Ishikawa (cell line): ENCODE data around the gene NSMF.

Experiments
- CREB1 ChIP-seq: IDR thresholded peaks from 2 replicates; pipeline ENCODE4 v1.6.1; 2012; ENCODE audit warnings: low read depth
- EGR1 ChIP-seq: IDR thresholded peaks from 2 replicates; pipeline ENCODE4 v1.6.1; 2012
- EP300 ChIP-seq: IDR thresholded peaks from 2 replicates; pipeline ENCODE4 v1.6.1; 2012; ENCODE audit warnings: borderline replicate concordance
- NFIC ChIP-seq: IDR thresholded peaks from 2 replicates; pipeline ENCODE4 v1.6.1; 2012
- TAF1 ChIP-seq: IDR thresholded peaks from 2 replicates; pipeline ENCODE4 v1.6.1; 2012; ENCODE audit warnings: low read depth, mild to moderate bottlenecking
- TCF12 ChIP-seq: IDR thresholded peaks from 2 replicates; pipeline ENCODE4 v1.6.1; 2012; ENCODE audit warnings: low read depth
- TEAD4 ChIP-seq: IDR thresholded peaks from 2 replicates; pipeline ENCODE4 v1.6.1; 2012
- ZBTB7A ChIP-seq: IDR thresholded peaks from 2 replicates; pipeline ENCODE4 v1.6.1; 2012; ENCODE audit warnings: low read depth
- TF ChIP-seq, protein P1 (sequence below): IDR thresholded peaks from 2 replicates; pipeline ENCODE4 v1.6.1; 2012; ENCODE audit warnings: low read depth, mild to moderate bottlenecking
- TF ChIP-seq, protein P2 (sequence below): IDR thresholded peaks from 2 replicates; pipeline ENCODE4 v1.6.1; 2012
- TF ChIP-seq, protein P3 (sequence below): IDR thresholded peaks from 2 replicates; pipeline ENCODE4 v1.6.1; 2012

NSMF gene

DNA sequence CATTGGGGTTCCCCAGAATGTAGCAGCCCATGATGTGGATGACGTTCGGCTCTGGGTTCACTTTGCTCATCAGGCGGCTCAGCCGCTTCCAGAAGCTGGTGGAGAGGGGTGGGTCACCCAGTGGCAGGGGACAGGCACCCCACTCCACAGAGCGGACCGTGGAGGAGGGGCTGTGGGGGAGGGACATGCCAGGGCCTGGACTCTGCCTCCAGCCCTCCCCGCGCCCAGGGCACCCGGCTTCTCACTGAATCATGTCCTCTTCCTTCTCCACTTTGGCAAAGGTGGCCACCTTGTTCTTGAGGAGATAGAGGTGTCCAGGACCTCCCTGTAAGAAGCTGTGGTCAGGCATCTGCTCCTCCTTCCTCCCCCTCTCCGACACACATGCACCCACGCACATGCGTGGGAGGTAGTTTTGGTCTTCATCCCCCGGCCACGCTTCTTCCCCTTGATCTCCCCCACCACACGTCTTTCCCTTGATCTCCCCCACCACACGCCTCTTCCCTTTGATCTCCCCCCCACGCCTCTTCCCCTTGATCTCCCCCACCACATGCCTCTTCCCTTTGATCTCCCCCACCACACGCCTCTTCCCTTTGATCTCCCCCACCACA, 9.1 kb downstream of the NSMF start:
- no peak for TF ChIP-seq TCF12
- no peak for TF ChIP-seq EGR1
- TF ChIP-seq, protein P1, sequence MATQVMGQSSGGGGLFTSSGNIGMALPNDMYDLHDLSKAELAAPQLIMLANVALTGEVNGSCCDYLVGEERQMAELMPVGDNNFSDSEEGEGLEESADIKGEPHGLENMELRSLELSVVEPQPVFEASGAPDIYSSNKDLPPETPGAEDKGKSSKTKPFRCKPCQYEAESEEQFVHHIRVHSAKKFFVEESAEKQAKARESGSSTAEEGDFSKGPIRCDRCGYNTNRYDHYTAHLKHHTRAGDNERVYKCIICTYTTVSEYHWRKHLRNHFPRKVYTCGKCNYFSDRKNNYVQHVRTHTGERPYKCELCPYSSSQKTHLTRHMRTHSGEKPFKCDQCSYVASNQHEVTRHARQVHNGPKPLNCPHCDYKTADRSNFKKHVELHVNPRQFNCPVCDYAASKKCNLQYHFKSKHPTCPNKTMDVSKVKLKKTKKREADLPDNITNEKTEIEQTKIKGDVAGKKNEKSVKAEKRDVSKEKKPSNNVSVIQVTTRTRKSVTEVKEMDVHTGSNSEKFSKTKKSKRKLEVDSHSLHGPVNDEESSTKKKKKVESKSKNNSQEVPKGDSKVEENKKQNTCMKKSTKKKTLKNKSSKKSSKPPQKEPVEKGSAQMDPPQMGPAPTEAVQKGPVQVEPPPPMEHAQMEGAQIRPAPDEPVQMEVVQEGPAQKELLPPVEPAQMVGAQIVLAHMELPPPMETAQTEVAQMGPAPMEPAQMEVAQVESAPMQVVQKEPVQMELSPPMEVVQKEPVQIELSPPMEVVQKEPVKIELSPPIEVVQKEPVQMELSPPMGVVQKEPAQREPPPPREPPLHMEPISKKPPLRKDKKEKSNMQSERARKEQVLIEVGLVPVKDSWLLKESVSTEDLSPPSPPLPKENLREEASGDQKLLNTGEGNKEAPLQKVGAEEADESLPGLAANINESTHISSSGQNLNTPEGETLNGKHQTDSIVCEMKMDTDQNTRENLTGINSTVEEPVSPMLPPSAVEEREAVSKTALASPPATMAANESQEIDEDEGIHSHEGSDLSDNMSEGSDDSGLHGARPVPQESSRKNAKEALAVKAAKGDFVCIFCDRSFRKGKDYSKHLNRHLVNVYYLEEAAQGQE, result no peak
- no peak for TF ChIP-seq EP300
- no peak for TF ChIP-seq TAF1

DNA sequence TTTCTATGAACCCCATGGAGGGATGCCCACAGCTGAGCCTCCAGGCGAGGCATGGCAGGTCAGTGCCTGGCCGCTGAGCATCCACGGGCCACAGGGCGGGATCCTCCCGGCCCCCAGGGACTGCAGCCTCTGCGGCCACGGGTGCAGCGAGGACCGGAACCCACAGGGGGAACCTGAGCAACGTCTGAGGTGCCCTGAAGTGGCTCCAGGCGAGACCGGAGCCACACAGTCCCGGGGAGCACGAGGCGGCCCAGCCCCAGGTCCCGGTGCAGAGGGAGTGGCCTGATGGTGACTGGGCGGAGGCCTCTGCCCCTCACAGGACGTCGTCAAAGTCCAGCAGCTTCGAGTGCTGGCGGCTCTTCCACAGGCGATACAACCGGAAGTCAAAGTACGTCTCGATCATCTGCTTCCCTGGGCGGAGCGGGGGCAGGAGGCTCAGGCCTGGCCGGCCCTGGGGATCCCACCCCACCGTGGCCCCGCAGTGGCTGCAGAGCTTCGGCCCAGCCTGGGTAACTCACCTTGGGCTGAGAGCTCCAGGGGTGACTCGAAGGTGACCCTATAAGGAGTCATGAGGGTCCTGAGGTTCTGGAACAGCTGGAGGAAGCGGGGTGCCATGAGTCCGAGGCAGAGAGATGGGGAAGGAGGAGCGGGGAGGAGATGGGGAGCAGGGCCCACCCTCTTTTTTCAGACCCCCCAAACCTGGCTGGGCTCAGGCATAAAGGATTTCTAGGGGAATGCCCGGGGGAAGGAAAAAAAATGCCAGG, 9.9 kb downstream of the NSMF start:
- TF ChIP-seq CREB1 (no peak), TAF1 (0 out of 2 replicates have a peak, but pooled peaks have one; percentile 6), EP300 (no peak), NFIC (no peak), EGR1 (no peak), TEAD4 (no peak)
- TF ChIP-seq, protein P2, sequence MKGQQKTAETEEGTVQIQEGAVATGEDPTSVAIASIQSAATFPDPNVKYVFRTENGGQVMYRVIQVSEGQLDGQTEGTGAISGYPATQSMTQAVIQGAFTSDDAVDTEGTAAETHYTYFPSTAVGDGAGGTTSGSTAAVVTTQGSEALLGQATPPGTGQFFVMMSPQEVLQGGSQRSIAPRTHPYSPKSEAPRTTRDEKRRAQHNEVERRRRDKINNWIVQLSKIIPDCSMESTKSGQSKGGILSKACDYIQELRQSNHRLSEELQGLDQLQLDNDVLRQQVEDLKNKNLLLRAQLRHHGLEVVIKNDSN, result no peak
- TF ChIP-seq, protein P3, sequence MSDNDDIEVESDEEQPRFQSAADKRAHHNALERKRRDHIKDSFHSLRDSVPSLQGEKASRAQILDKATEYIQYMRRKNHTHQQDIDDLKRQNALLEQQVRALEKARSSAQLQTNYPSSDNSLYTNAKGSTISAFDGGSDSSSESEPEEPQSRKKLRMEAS, result no peak

DNA sequence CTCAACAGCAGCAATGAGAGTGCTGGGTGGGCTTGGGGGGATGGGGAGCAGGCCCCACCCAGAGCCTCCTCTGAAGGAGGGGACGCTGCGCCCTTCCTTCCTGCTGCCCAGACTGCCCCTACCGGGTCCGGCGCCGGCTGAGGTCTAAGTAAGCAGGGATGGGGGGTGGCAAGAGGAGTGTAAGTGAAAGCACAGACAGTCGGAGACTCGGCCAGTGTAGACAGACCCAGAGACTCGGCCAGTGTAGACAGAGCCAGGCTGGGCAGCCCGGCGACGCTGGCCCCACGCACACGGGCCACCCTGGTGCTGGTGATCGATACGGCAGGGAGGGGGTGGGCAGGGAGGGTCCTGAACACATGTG, 10.6 kb downstream of the NSMF start:
- no peak for TF ChIP-seq TCF12
- TF ChIP-seq TAF1, result 0 out of 2 replicates have a peak, but pooled peaks have one; percentile 10

DNA sequence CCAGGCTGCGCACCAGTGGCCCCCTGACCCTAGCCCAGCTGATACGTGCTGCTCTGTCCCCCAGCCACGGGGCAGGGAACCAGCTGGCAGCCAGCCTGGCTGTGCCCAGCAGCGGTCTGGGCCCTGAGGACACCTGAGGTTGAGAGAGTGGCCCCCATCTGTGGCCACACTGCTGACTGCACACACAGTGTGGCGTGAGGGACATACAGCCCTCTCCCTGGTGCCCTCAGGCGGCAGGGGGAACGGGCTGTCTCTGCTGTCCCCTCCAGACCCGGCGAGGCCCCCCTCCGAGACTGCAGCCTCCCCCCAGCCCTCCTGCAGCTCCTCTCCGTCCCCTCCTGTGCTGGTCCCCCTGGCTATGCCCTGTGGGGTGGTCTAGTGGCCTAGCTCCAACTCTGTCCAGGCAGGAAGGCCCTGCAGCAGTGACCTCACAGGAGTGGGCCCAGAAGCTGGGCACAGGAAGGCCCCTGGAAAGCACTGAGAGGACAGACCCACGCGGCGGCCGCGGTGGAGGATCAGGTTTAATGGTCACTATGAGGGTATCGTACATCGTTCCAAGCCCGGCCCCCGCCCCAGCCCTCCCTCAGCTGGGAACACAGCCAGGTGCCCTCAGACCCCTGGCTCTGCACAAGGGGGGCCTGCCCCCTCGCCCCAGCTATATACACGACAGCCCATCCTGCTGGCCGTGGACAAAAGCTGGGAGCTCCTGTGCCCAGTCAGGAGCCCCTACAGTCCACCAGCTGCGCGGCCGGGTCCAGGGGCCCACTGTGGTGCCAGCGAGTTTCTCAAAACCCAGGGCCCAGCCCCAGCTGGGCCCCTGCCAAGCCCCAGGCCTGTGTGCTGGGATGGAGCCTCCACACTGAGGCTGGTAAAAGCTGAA, 11.2 kb downstream of the NSMF start:
- no peak for TF ChIP-seq EGR1
- TF ChIP-seq, protein P3, result no peak
- no peak for TF ChIP-seq ZBTB7A
- TF ChIP-seq, protein P2, result no peak
- TF ChIP-seq, protein P1, result no peak

DNA sequence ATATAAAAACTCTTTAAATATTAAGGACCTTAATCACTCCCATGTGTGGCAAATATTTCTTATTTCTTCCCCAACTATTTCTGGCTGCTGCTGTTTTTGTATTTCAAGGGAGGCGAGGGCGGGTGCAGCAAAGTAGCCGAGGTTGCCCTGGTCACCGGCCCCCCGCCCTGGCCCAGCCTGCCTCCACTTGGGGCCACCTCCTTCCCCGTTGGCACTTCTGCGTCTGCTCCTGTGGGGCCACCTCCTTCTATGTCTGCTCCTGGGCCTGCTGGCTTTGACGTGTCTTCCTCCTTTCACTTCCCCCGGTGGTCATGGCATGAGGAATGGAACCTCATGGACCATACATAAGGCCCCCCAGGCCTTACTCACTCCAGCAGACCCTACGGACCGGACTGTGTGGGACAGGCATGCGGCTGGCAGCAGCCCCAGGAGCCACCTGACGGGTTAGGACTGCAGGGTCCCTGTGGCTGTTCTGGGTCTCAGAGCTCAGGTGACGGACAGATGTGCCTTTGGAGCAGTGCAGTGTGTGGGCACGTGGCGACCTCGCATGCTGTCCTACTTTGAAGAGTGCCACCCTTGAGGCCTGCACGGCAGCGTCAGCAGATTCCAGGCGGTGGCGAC, 12.2 kb downstream of the NSMF start:
- TF ChIP-seq TEAD4, result no peak
- TF ChIP-seq, protein P1, result no peak
- TF ChIP-seq EGR1, result no peak
